Naive thymus-derived CD4-positive, alpha-beta T cell (primary cell): ENCODE results near the gene FOXQ1. TPM values are rescaled to one million over a fixed set of nuclear protein-coding genes. Genes with fewer than 3 reads are reported as not detected.

Experiments
- ATAC-seq: fragments of 150-1000 bp; cut with Tn5 transposase; 2 replicates; pipeline ENCODE4 v1.10.0; 2021; ENCODE audit warnings: mild to moderate bottlenecking, moderate library complexity
- CTCF ChIA-PET: fragments of 350-600 bp; sonication (Branson Sonifier 250); formaldehyde crosslinking; loops from one replicate; lab custom pipeline; 2021; ENCODE audit warnings: antibody characterized with exemption; lab: Charles Lee
- POLR2A ChIA-PET: fragments of 350-600 bp; sonication (Branson Sonifier 250); formaldehyde crosslinking; loops from one replicate; lab custom pipeline; 2021; ENCODE audit warnings: antibody characterized with exemption, inconsistent platforms; lab: Charles Lee
- DNase-seq, 9 donors: peaks; one replicate each; pipeline versions ENCODE4 v3.0.0 to v3.0.0-alpha.2; 2020 to 2022; ENCODE audit warnings: mixed read lengths in 1 of 9
- H3K27ac ChIP-seq: one replicate; pipeline ENCODE4 v1.7.0; 2013; ENCODE audit warnings: mild to moderate bottlenecking, low read depth, low read length, moderate library complexity
- H3K27me3 ChIP-seq, 2 donors: one replicate each; pipeline ENCODE4 v1.7.0; 2013; ENCODE audit warnings: low read length in 2 of 2, mild to moderate bottlenecking in 2 of 2, moderate library complexity in 2 of 2; ENCODE audit not compliant: control insufficient read depth in 2 of 2, insufficient read depth in 2 of 2
- H3K36me3 ChIP-seq, 3 experiments: 1 replicate in 2 of 3; 2 replicates in 1 of 3; pipeline ENCODE4 v1.7.0; 2013; ENCODE audit warnings: low read length in 3 of 3, mild to moderate bottlenecking in 3 of 3, moderate library complexity in 1 of 3; ENCODE audit not compliant: insufficient read depth in 3 of 3, control insufficient read depth in 2 of 3
- H3K4me1 ChIP-seq, 2 donors: one replicate each; pipeline ENCODE4 v1.7.0; 2013; ENCODE audit warnings: low read length in 2 of 2, mild to moderate bottlenecking in 2 of 2, moderate library complexity in 1 of 2; ENCODE audit not compliant: control insufficient read depth in 2 of 2, insufficient read depth in 2 of 2
- H3K4me3 ChIP-seq: 2 replicates; pipeline ENCODE4 v1.7.0; 2013; ENCODE audit warnings: mild to moderate bottlenecking, low read length
- H3K9me3 ChIP-seq, 3 experiments: 1 replicate in 2 of 3; 2 replicates in 1 of 3; pipeline ENCODE4 v1.7.0; 2013; ENCODE audit warnings: low read length in 3 of 3; ENCODE audit not compliant: control insufficient read depth in 2 of 3
- H3K27ac Mint-ChIP-seq, 9 donors: one replicate each; pipeline ENCODE4 v1.8.0; 2020 to 2022; ENCODE audit warnings: mixed read lengths in 9 of 9, mild to moderate bottlenecking in 8 of 9, moderate library complexity in 5 of 9, inconsistent platforms in 2 of 9
- H3K27me3 Mint-ChIP-seq, 5 donors: one replicate each; pipeline ENCODE4 v1.8.0; 2021 to 2022; ENCODE audit warnings: mixed read lengths in 5 of 5, mild to moderate bottlenecking in 1 of 5
- H3K36me3 Mint-ChIP-seq, 5 donors: one replicate each; pipeline ENCODE4 v1.8.0; 2020 to 2022; ENCODE audit warnings: mixed read lengths in 5 of 5, mild to moderate bottlenecking in 3 of 5, inconsistent platforms in 1 of 5
- H3K4me1 Mint-ChIP-seq, 7 donors: one replicate each; pipeline ENCODE4 v1.8.0; 2020 to 2022; ENCODE audit warnings: mixed read lengths in 7 of 7, mild to moderate bottlenecking in 3 of 7, inconsistent platforms in 1 of 7
- H3K4me3 Mint-ChIP-seq, 10 donors: one replicate each; pipeline ENCODE4 v1.8.0; 2020 to 2022; ENCODE audit warnings: mild to moderate bottlenecking in 10 of 10, mixed read lengths in 10 of 10, moderate library complexity in 6 of 10, inconsistent platforms in 2 of 10
- H3K9me3 Mint-ChIP-seq, 11 donors: one replicate each; pipeline ENCODE4 v1.8.0; 2020 to 2022; ENCODE audit warnings: mixed read lengths in 11 of 11, mild to moderate bottlenecking in 4 of 11, inconsistent platforms in 1 of 11, moderate library complexity in 1 of 11
- intact Hi-C, 2 donors: fragments of 100-400 bp; cut with micrococcal nuclease; formaldehyde crosslinking; loops; one replicate each; pipeline ENCODE4 v1.15.1; 2023
- polyA plus RNA-seq, 2 donors: library from polyadenylated mRNA; unstranded; fragments of 300-500 nt; fragmentation: Illumina TruSeq; gene quantifications; one replicate each; pipeline ENCODE4 v1.2.3, GENCODE V29; 2021
- total RNA-seq, 6 experiments: library from RNA in 5 of 6; stranded (reverse) in 5 of 6; gene quantifications; 1 replicate in 5 of 6; 2 replicates in 1 of 6; pipeline ENCODE4 v1.2.3 and lab custom pipeline; 2021 to 2026

FOXQ1 gene
- total and polyA plus RNA-seq, 7 experiments from 2014 or later = not detected

DNA sequence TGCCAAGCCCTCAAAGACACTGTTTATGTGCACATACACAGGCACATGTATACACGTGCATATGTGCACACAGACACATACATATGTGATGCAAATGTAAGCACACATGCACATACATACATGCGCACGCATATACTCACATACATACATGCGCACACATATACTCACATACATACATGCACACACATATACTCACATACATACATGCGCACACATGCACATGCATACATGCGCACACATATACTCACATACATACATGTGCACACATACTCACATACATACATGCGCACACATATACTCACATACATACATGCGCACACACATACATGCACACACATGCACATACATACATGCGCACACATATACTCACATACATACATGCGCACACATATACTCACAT, 20.5 kb upstream of the FOXQ1 start:
- Mint-ChIP-seq H3K36me3 (no peaks in the 10 kb centered on the region), H3K4me3 (no peak overlapping the region), H3K27ac (no peak overlapping the region), H3K27me3 (peaks cover 11 to 70% (median 51%) of the 10 kb centered on the region in 5 donors), H3K9me3 (peaks cover 0 to 13% (median 3%) of the 10 kb centered on the region in 11 donors), H3K4me1 (no peaks in the 10 kb centered on the region)
- intact Hi-C loops = no loop called here
- Histone ChIP-seq H3K27ac (no peak overlapping the region), H3K36me3 (no peaks in the 10 kb centered on the region), H3K4me1 (no peaks in the 10 kb centered on the region), H3K9me3 (no peaks in the 10 kb centered on the region), H3K4me3 (no peak overlapping the region), H3K27me3 (no peaks in the 10 kb centered on the region)
- ATAC-seq (no peak), DNase-seq (no peak)
- ChIA-PET CTCF (no interaction called here), POLR2A (no interaction called here)

DNA sequence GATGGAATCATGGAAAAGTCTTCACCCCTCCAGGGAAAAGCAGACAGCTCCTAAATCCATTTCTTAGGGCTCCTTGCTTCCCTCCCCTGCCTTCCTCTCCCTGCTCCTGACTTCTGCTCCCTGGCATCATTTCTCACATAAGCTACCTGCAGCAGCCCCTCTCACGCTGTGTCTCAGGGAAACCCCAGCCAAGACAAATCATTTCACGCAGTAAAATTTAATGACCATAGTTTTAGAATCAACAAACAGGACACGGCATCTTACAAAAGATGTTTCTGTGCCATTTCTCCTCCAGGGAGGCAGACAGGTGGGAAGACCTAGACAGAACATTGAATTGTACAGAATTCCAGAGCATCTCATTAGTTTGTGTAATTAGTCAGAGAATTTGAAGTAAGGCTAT, 16.5 kb upstream of the FOXQ1 start:
- Mint-ChIP-seq H3K36me3 (no peaks in the 10 kb centered on the region), H3K27me3 (peaks cover 19 to 72% (median 55%) of the 10 kb centered on the region in 5 donors)
- CTCF ChIA-PET = no interaction called here

DNA sequence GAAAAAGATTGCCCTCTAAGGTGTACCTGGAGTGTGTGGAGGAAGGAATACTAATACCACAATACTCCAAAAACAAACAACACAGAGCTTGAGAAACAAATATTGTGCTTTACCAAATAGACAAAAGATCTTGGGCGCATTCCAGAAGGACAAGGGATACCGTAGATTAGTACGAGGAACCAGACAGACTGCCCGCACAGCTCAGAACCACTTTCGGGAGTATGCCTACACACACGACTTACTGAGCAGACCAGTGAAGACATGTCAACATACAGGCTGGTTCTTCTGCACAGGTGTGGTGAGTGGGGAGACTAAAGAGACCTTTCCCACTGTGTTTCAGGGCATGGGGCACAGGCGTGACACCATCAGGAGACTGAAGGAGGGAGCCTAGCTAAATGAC, 15.8 kb upstream of the FOXQ1 start:
- Mint-ChIP-seq H3K4me1 (no peaks in the 10 kb centered on the region), H3K36me3 (no peaks in the 10 kb centered on the region), H3K9me3 (peaks cover 0 to 34% (median 4%) of the 10 kb centered on the region in 11 donors), H3K27ac (no peak overlapping the region), H3K4me3 (peak overlapping the region in 1 of 10 donors; percentile 12), H3K27me3 (peaks cover 20 to 68% (median 55%) of the 10 kb centered on the region in 5 donors)
- DNase-seq = no peak
- Histone ChIP-seq H3K4me3 (no peak overlapping the region), H3K27me3 (peaks cover 0 to 2% of the 10 kb centered on the region in 2 donors), H3K36me3 (no peaks in the 10 kb centered on the region), H3K4me1 (no peaks in the 10 kb centered on the region), H3K27ac (no peak overlapping the region), H3K9me3 (no peaks in the 10 kb centered on the region)
- intact Hi-C loops = no loop called here
- POLR2A ChIA-PET = no interaction called here
- CTCF ChIA-PET = no interaction called here
- ATAC-seq = no peak

More for the DNA sequence above, 16.5 kb upstream of the FOXQ1 start:
- intact Hi-C loops = no loop called here
- Mint-ChIP-seq H3K4me3 (no peak overlapping the region), H3K9me3 (peaks cover 0 to 31% (median 4%) of the 10 kb centered on the region in 11 donors), H3K4me1 (no peaks in the 10 kb centered on the region), H3K27ac (no peak overlapping the region)
- Histone ChIP-seq H3K9me3 (no peaks in the 10 kb centered on the region), H3K27ac (no peak overlapping the region), H3K4me1 (no peaks in the 10 kb centered on the region), H3K36me3 (no peaks in the 10 kb centered on the region), H3K27me3 (peaks cover 0 to 2% of the 10 kb centered on the region in 2 donors), H3K4me3 (no peak overlapping the region)
- no peak for ATAC-seq
- POLR2A ChIA-PET = no interaction called here
- DNase-seq = no peak

DNA sequence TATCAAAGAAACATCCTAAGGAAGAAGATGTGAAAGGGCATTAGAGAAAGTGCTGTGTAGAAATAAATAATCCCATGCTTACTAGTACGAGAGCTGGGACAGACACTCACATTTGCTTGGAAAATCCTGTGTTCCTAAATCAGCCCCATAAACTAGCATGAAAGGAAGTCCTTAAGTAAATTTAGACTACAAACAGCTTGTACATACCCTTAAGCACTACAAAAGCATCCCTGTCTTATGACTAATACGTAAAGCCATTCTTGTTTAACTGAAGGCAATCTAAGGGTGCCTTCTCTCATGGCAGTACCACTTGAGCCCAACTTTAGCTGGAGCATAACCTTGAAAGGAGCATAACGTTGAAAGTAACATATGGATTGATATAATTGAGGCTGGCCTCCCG, 15.4 kb upstream of the FOXQ1 start:
- Histone ChIP-seq H3K9me3 (no peaks in the 10 kb centered on the region), H3K4me1 (no peaks in the 10 kb centered on the region), H3K4me3 (no peak overlapping the region), H3K27me3 (peaks cover 0 to 2% of the 10 kb centered on the region in 2 donors), H3K27ac (no peak overlapping the region), H3K36me3 (no peaks in the 10 kb centered on the region)
- ChIA-PET CTCF (no interaction called here), POLR2A (no interaction called here)
- Mint-ChIP-seq H3K27ac (no peak overlapping the region), H3K27me3 (peaks cover 24 to 68% (median 58%) of the 10 kb centered on the region in 5 donors), H3K9me3 (peaks cover 0 to 38% (median 7%) of the 10 kb centered on the region in 11 donors), H3K36me3 (no peaks in the 10 kb centered on the region), H3K4me1 (no peaks in the 10 kb centered on the region), H3K4me3 (peak overlapping the region in 1 of 10 donors; percentile 12)
- intact Hi-C loops = no loop called here
- ATAC-seq (no peak), DNase-seq (no peak)

DNA sequence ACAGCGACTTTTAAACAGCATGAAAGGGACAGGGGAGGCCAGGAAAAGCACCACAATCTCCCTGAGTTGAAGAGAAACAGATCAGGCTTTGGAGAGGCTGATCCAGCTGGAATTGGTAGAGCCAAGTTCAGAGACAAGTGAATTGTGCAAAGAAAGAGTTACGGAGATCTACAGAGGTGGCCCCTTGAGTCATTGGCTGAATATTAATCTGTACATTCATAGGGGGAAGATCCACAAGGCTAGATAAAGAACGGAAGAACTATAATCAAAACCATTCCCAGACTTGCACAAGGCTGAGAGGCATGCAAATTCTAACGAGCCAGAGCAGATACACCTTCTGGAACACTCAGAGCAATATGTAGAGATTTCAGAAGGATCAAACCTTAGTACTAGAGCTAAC, 14.2 kb upstream of the FOXQ1 start:
- intact Hi-C loops = no loop called here
- CTCF ChIA-PET = no interaction called here
- H3K9me3 Mint-ChIP-seq = peaks cover 0 to 50% (median 9%) of the 10 kb centered on the region in 11 donors
- POLR2A ChIA-PET = no interaction called here
- H3K36me3 Mint-ChIP-seq = no peaks in the 10 kb centered on the region
- peaks cover 34 to 67% (median 65%) of the 10 kb centered on the region in 5 donors for H3K27me3 Mint-ChIP-seq
- H3K27ac Mint-ChIP-seq = no peak overlapping the region
- no peak for DNase-seq
- no peak overlapping the region for H3K4me3 ChIP-seq
- H3K9me3 ChIP-seq = no peaks in the 10 kb centered on the region
- no peaks in the 10 kb centered on the region for H3K4me1 Mint-ChIP-seq
- no peaks in the 10 kb centered on the region for H3K36me3 ChIP-seq
- peaks cover 0 to 2% of the 10 kb centered on the region in 2 donors for H3K27me3 ChIP-seq
- H3K4me1 ChIP-seq = no peaks in the 10 kb centered on the region
- H3K27ac ChIP-seq = no peak overlapping the region
- H3K4me3 Mint-ChIP-seq = no peak overlapping the region
- ATAC-seq = no peak

DNA sequence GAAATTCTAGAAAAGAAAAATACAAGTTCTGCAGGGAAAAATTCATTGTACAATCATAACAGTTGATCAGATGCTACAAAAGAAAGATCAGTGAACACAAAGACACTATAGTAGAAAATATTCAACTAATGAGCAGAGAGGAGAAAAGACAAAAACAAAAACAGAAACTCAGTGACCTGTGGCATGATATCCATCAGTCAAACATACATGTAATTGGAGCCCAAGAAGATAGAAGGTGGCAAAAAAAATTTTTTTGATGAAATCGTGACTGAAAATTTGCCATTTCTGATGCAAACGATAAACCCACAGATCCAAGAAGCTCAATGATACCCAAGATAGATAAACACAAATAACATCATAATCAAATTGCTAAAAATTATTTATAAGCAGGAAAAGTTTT, 13.1 kb upstream of the FOXQ1 start:
- H3K4me1 Mint-ChIP-seq = no peaks in the 10 kb centered on the region
- ATAC-seq (no peak), DNase-seq (no peak)
- peaks cover 0 to 2% of the 10 kb centered on the region in 2 donors for H3K27me3 ChIP-seq
- H3K27ac ChIP-seq = no peak overlapping the region
- H3K4me1 ChIP-seq = no peaks in the 10 kb centered on the region
- CTCF ChIA-PET = no interaction called here
- peaks cover 40 to 72% (median 66%) of the 10 kb centered on the region in 5 donors for H3K27me3 Mint-ChIP-seq
- POLR2A ChIA-PET = no interaction called here
- intact Hi-C loops = no loop called here
- no peak overlapping the region for H3K4me3 ChIP-seq
- peaks cover under 1 to 56% (median 15%) of the 10 kb centered on the region in 11 donors for H3K9me3 Mint-ChIP-seq
- no peak overlapping the region for H3K4me3 Mint-ChIP-seq
- peaks cover 0 to 5% (median 0%) of the 10 kb centered on the region in 5 donors for H3K36me3 Mint-ChIP-seq
- no peaks in the 10 kb centered on the region for H3K9me3 ChIP-seq
- no peaks in the 10 kb centered on the region for H3K36me3 ChIP-seq
- no peak overlapping the region for H3K27ac Mint-ChIP-seq

DNA sequence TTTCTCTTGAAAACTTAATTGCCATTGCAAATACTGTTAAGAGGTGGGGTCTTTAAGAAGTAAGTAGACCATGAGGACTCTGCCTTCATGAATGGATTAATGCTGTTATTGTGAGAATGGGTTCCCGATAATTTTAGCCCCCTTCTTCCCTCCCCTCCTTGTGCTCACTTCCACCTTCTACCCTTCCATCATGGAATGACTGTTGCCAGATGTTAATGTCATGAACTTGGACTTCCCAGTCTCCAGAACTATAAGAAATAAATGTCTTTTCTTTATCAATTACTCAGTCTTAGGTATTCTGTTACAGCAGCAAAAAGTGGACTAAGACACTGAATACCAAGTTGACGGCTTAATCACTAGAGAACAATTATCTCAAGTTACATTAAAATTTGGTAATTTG, 5.8 kb upstream of the FOXQ1 start:
- Histone ChIP-seq H3K4me1 (no peaks in the 10 kb centered on the region), H3K27ac (no peak overlapping the region), H3K27me3 (peaks cover 0 to 7% of the 10 kb centered on the region in 2 donors), H3K36me3 (no peaks in the 10 kb centered on the region), H3K9me3 (peaks cover 0 to 3% (median 0%) of the 10 kb centered on the region in 3 experiments), H3K4me3 (no peak overlapping the region)
- DNase-seq = no peak
- H3K9me3 Mint-ChIP-seq = peaks cover 2 to 50% (median 19%) of the 10 kb centered on the region in 11 donors
- H3K4me3 Mint-ChIP-seq = no peak overlapping the region
- peaks cover 0 to 5% (median 0%) of the 10 kb centered on the region in 5 donors for H3K36me3 Mint-ChIP-seq
- intact Hi-C loops = no loop called here
- H3K27ac Mint-ChIP-seq = no peak overlapping the region
- ChIA-PET CTCF (no interaction called here), POLR2A (no interaction called here)
- ATAC-seq = no peak
- H3K27me3 Mint-ChIP-seq = peaks cover 54 to 74% (median 72%) of the 10 kb centered on the region in 5 donors
- peaks cover 6 to 9% (median 8%) of the 10 kb centered on the region in 7 donors for H3K4me1 Mint-ChIP-seq
